Stimulated activated CD8-positive, alpha-beta memory T cell treated with anti-CD3 and anti-CD28 coated beads, Interleukin-12 subunit alpha, Interleukin-12 subunit beta, amount 100 ng/mL, for 1 hour (primary cell): ENCODE measurements around the gene MBD3L5.
"Not testable (repeated sequence)": the region's sequence is repeated elsewhere in the genome, so short reads cannot be mapped to it uniquely, and the experiment has no call there.

Source experiments
- DNase-seq: peaks from one replicate; pipeline ENCODE4 v3.0.0-alpha.2; 2020; ENCODE audit warnings: low read depth

MBD3L5 gene

GRCh38 chr19:7030278-7030677 is at the start of gene MBD3L5:
TSS of gene MBD3L5 (plus strand) at chr19:7030578. CDS start at chr19:7030612, 34 bp downstream.
- not testable (repeated sequence) for DNase-seq

- DNase-seq: no peak
Measured at GRCh38 chr19:6983448-6983847, 46.9 kb upstream of the MBD3L5 start.

- no peak for DNase-seq
Measured at GRCh38 chr19:6987850-6988249, 42.5 kb upstream of the MBD3L5 start.

GRCh38 chr19:6988257-6988656 is 42.1 kb upstream of the MBD3L5 start:
- DNase-seq: no peak

- no peak for DNase-seq
Measured at GRCh38 chr19:6995054-6995453, 35.3 kb upstream of the MBD3L5 start.

GRCh38 chr19:6996810-6997209 is 33.6 kb upstream of the MBD3L5 start:
- DNase-seq: no peak

GRCh38 chr19:6997679-6998445 is 32.5 kb upstream of the MBD3L5 start:
- no peak for DNase-seq

GRCh38 chr19:6999933-7000332 is 30.4 kb upstream of the MBD3L5 start:
- no peak for DNase-seq

GRCh38 chr19:7000333-7000732 is 30.0 kb upstream of the MBD3L5 start:
- DNase-seq: no peak

GRCh38 chr19:7000816-7001215 is 29.6 kb upstream of the MBD3L5 start:
- DNase-seq: no peak

- no peak for DNase-seq
Measured at GRCh38 chr19:7004313-7004931, 26.0 kb upstream of the MBD3L5 start.

GRCh38 chr19:7006135-7006704 is 24.2 kb upstream of the MBD3L5 start:
- DNase-seq: no peak

GRCh38 chr19:7007859-7008258 is 22.5 kb upstream of the MBD3L5 start:
- DNase-seq: no peak

GRCh38 chr19:7010722-7011593 is 19.4 kb upstream of the MBD3L5 start:
- DNase-seq: no peak

GRCh38 chr19:7013678-7014077 is 16.7 kb upstream of the MBD3L5 start:
- no peak for DNase-seq

GRCh38 chr19:7018828-7019227 is 11.6 kb upstream of the MBD3L5 start:
- DNase-seq: no peak

- not testable (repeated sequence) for DNase-seq
Measured at GRCh38 chr19:7021331-7021730, 9.0 kb upstream of the MBD3L5 start, which contains the start of gene MBD3L2B. TSS of gene MBD3L2B (minus strand) at chr19:7021431. CDS start at chr19:7021397, 34 bp downstream.

- not testable (repeated sequence) for DNase-seq
Measured at GRCh38 chr19:7028790-7029189, 1.6 kb upstream of the MBD3L5 start.

GRCh38 chr19:7040079-7040478 is 9.7 kb downstream of the MBD3L5 start, which contains the start of gene MBD3L4:
TSS of gene MBD3L4 (minus strand) at chr19:7040179. CDS start at chr19:7040144, 35 bp downstream.
- not testable (repeated sequence) for DNase-seq

GRCh38 chr19:7041563-7041962 is 11.2 kb downstream of the MBD3L5 start:
- not testable (repeated sequence) for DNase-seq

- not testable (repeated sequence) for DNase-seq
Measured at GRCh38 chr19:7049021-7049420, 18.6 kb downstream of the MBD3L5 start, which contains the start of gene MBD3L2. TSS of gene MBD3L2 (plus strand) at chr19:7049321. CDS start at chr19:7049374, 53 bp downstream.

GRCh38 chr19:7051421-7051820 is 21.0 kb downstream of the MBD3L5 start:
- not testable (repeated sequence) for DNase-seq
